ENCODE measurements around the gene MAN1A1.

- TF ChIP-seq POLR2A (IDR thresholded peaks at IDR 0.05; ENCODE audit: low read length) (no peak), GATA1 (IDR thresholded peaks at IDR 0.05; ENCODE audit: low read depth, low read length) (no peak)
Measured at GRCh38 chr6:119207327-119207726, 142.2 kb downstream of the MAN1A1 start.

Data from erythroblast (primary cell).